Upper lobe of left lung (tissue), 6 donors: Measurements from ENCODE around the gene ZNF30. TPM values are rescaled to one million over a fixed set of nuclear protein-coding genes. Genes with fewer than 3 reads are reported as not detected.

Experiments used
- ATAC-seq, 2 donors: fragments of 200-7000 bp; cut with Tn5 transposase; one replicate each; pipeline ENCODE4 v1.9.1; 2022; ENCODE audit warnings: mild to moderate bottlenecking in 2 of 2, moderate library complexity in 2 of 2; ENCODE audit not compliant: low FRiP score in 2 of 2
- DNase-seq, 2 donors: peaks; one replicate each; pipeline ENCODE4 v3.0.0-alpha.2; 2019 to 2020
- H3K27ac ChIP-seq, 4 donors: fragments of 200-600 bp; sonication (generic); one replicate each; pipeline ENCODE4 v1.5.1; 2016 to 2019
- H3K27me3 ChIP-seq, 4 donors: fragments of 200-600 bp; sonication (generic); one replicate each; pipeline ENCODE4 v1.5.1; 2017 to 2019
- H3K36me3 ChIP-seq, 4 donors: fragments of 200-600 bp; sonication (generic); one replicate each; pipeline ENCODE4 v1.5.1; 2016 to 2019
- H3K4me1 ChIP-seq, 4 donors: fragments of 200-600 bp; sonication (generic); one replicate each; pipeline ENCODE4 v1.5.1; 2018 to 2019
- H3K4me3 ChIP-seq, 4 donors: fragments of 200-600 bp; sonication (generic); one replicate each; pipeline ENCODE4 v1.5.1; 2017 to 2019; ENCODE audit warnings: mild to moderate bottlenecking in 2 of 4, moderate library complexity in 1 of 4
- H3K9me3 ChIP-seq, 4 donors: fragments of 200-600 bp; sonication (generic); one replicate each; pipeline ENCODE4 v1.5.1; 2018 to 2019
- EP300 ChIP-seq, 4 donors: sonication (generic); formaldehyde crosslinking; IDR thresholded peaks; one replicate each; pipeline ENCODE4 v1.5.1; 2017; ENCODE audit warnings: antibody characterized with exemption in 4 of 4, control low read depth in 2 of 4
- POLR2A ChIP-seq, 4 donors: fragments of 450-650 bp; IDR thresholded peaks; one replicate each; pipeline ENCODE4 v1.5.1; 2016 to 2017; ENCODE audit warnings: antibody characterized with exemption in 4 of 4, mild to moderate bottlenecking in 2 of 4
- POLR2AphosphoS5 ChIP-seq, 2 donors: sonication (generic); formaldehyde crosslinking; IDR thresholded peaks; one replicate each; pipeline ENCODE4 v1.5.1; 2017; ENCODE audit warnings: antibody characterized with exemption in 2 of 2
- whole genome bisulfite sequencing, 2 donors: methylation state at CpG; one replicate each; pipeline ENCODE4 v1.1.5; 2017 to 2018; 5-methylcytosine and 5-hydroxymethylcytosine counted together
- total RNA-seq, 6 donors: library from RNA; depleted of rRNA in 4 of 6; stranded (reverse); fragments of >200 nt in 4 of 6; gene quantifications; one replicate each; pipeline versions ENCODE4 v1.1.0 to v1.2.1, GENCODE V29; 2016 to 2021
- TF ChIP-seq, protein P1 (sequence below), 6 experiments: fragments of 450-650 bp in 4 of 6; fragments of 200-600 bp in 2 of 6; sonication (generic) in 2 of 6; IDR thresholded peaks; one replicate each; pipeline ENCODE4 v1.5.1; 2016 to 2019; ENCODE audit warnings: antibody characterized with exemption in 6 of 6
- donor health status: DM: no; HTN: no; CAD: no; lungs with moderate emphysema.
- donor health status: DM: no; HTN: yes; CAD: no; lungs with severe emphysema.

ZNF30 gene
- total RNA-seq, 6 donors from 2014 or later: 2.1 to 15.7 (median 3.2) TPM

- Histone ChIP-seq H3K4me3 (no peak overlapping the region), H3K27me3 (no peaks in the 10 kb centered on the region), H3K36me3 (no peaks in the 10 kb centered on the region), H3K27ac (no peak overlapping the region), H3K9me3 (no peaks in the 10 kb centered on the region), H3K4me1 (peaks cover 10 to 16% (median 14%) of the 10 kb centered on the region in 4 donors)
- 79 to 82% methylated on average over 5 of the region's 5 CpGs for WGBS, 2 donors
- TF ChIP-seq POLR2A (IDR thresholded peaks at IDR 0.05): no peak
- no peak for TF ChIP-seq EP300 (IDR thresholded peaks at IDR 0.05)
- TF ChIP-seq POLR2AphosphoS5 (IDR thresholded peaks at IDR 0.05): no peak
- TF ChIP-seq, protein P1, sequence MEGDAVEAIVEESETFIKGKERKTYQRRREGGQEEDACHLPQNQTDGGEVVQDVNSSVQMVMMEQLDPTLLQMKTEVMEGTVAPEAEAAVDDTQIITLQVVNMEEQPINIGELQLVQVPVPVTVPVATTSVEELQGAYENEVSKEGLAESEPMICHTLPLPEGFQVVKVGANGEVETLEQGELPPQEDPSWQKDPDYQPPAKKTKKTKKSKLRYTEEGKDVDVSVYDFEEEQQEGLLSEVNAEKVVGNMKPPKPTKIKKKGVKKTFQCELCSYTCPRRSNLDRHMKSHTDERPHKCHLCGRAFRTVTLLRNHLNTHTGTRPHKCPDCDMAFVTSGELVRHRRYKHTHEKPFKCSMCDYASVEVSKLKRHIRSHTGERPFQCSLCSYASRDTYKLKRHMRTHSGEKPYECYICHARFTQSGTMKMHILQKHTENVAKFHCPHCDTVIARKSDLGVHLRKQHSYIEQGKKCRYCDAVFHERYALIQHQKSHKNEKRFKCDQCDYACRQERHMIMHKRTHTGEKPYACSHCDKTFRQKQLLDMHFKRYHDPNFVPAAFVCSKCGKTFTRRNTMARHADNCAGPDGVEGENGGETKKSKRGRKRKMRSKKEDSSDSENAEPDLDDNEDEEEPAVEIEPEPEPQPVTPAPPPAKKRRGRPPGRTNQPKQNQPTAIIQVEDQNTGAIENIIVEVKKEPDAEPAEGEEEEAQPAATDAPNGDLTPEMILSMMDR (IDR thresholded peaks at IDR 0.05): no peak
- no peak for ATAC-seq
- DNase-seq: no peak
Observed at GRCh38 chr19:34982275-34982674, 55.6 kb downstream of the ZNF30 start.

DNA sequence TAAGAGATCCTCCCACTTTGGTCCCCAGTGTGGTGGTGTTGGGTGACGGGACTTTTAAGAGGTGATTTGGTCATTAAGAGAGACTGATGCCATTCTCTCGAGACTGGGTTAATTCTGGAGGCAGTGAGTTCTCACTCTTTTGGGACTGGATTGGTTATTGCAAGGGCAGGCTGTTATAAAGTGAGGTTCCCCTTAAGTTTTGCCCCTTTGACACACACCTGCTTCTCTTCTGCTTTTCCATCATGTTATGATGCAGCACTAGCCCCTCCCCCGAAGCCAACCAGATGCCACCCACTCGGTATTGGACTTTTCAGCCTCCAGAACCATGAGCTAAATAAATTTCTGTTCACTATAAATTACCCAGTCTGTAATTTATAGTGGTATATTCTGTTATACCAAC lies 57.1 kb downstream of the ZNF30 start:
- H3K36me3 ChIP-seq: no peaks in the 10 kb centered on the region
- ATAC-seq (no peak), DNase-seq (no peak)
- no peak overlapping the region for H3K4me3 ChIP-seq
- no peaks in the 10 kb centered on the region for H3K27me3 ChIP-seq
- H3K9me3 ChIP-seq: no peaks in the 10 kb centered on the region
- TF ChIP-seq, protein P1 (IDR thresholded peaks at IDR 0.05): no peak
- TF ChIP-seq EP300 (IDR thresholded peaks at IDR 0.05) (no peak), POLR2A (IDR thresholded peaks at IDR 0.05) (no peak), POLR2AphosphoS5 (IDR thresholded peaks at IDR 0.05) (no peak)
- no peak overlapping the region for H3K27ac ChIP-seq
- H3K4me1 ChIP-seq: peaks cover 10 to 16% (median 14%) of the 10 kb centered on the region in 4 donors
- WGBS, 2 donors: 93 to 96% methylated on average over 4 of the region's 4 CpGs

- TF ChIP-seq POLR2AphosphoS5 (IDR thresholded peaks at IDR 0.05) (no peak), EP300 (IDR thresholded peaks at IDR 0.05) (no peak), POLR2A (IDR thresholded peaks at IDR 0.05) (no peak)
- TF ChIP-seq, protein P1 (IDR thresholded peaks at IDR 0.05): no peak
- H3K4me3 ChIP-seq: no peak overlapping the region
- no peak overlapping the region for H3K27ac ChIP-seq
- peaks cover 10 to 16% (median 14%) of the 10 kb centered on the region in 4 donors for H3K4me1 ChIP-seq
- H3K27me3 ChIP-seq: no peaks in the 10 kb centered on the region
- ATAC-seq (no peak), DNase-seq (no peak)
- 87 to 91% methylated on average over 3 of the region's 3 CpGs for WGBS, 2 donors
- H3K36me3 ChIP-seq: no peaks in the 10 kb centered on the region
- H3K9me3 ChIP-seq: no peaks in the 10 kb centered on the region
Observed at GRCh38 chr19:34984287-34984686, 57.6 kb downstream of the ZNF30 start.

DNA sequence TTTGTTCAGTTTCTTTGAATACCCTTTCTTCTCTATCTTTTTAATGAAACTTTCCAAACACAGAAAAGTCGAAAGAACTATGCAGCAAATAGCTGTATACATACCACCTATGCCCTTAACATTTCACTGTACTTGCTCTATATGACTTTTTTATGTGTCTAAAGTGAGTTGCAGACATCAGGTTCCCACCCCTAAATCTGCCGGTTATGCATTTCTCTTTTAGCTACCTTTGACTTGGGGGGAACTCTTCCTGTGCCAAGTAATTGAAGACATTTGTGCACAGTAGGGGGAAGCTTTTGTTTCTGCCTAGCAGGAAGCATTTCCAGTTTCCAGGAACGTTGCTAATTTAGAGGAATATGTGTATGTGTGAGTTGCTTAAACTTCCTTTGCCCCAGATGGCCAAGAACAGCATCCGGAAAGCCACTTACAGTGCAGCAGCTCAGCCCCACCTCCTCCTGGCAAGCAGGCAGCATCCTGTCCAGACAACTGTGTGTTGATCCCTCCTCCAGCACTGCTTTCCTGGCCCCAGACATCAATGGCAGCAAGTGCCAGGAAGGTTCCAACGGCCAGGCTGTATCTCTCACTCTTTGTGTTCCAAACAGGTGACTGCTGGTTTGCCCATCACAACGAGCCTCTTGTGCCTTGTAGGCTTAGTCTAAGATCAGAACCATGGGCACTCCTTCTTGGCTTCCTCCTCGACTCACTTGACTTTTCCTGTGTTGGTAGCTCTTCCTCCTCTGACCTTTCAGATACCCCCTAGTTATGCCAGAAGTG lies 58.7 kb downstream of the ZNF30 start:
- Histone ChIP-seq H3K27ac (peak overlapping the region; percentile 13 to 71 (median 44)), H3K9me3 (no peaks in the 10 kb centered on the region), H3K4me3 (no peak overlapping the region), H3K4me1 (peaks cover 10 to 16% (median 14%) of the 10 kb centered on the region in 4 donors), H3K27me3 (no peaks in the 10 kb centered on the region), H3K36me3 (no peaks in the 10 kb centered on the region)
- ATAC-seq (peak; percentile 65 to 73), DNase-seq (peak in 1 of 2 donors; percentile 79)
- peak; percentile 89 to 92 for TF ChIP-seq POLR2AphosphoS5 (IDR thresholded peaks at IDR 0.05)
- peak in 1 of 4 donors; percentile 13 for TF ChIP-seq POLR2A (IDR thresholded peaks at IDR 0.05)
- TF ChIP-seq, protein P1 (IDR thresholded peaks at IDR 0.05): peak in 1 of 6 experiments; percentile 12
- peak; percentile 26 to 93 (median 82) for TF ChIP-seq EP300 (IDR thresholded peaks at IDR 0.05)
- WGBS, 2 donors: 9 to 18% methylated on average over 7 of the region's 7 CpGs
